ENCODE measurements around the gene SLC9B2.

SLC9B2 gene

GRCh38 chr4:103091601-103092223 is 15.2 kb upstream of the SLC9B2 start:
- Mint-ChIP-seq H3K4me1 (ENCODE audit: low read depth) (peaks cover 14% of the 10 kb centered on the region), H3K9me3 (ENCODE audit: low read depth) (no peaks in the 10 kb centered on the region), H3K4me3 (no peak overlapping the region), H3K27me3 (no peaks in the 10 kb centered on the region), H3K36me3 (peaks cover 19% of the 10 kb centered on the region), H3K27ac (no peak overlapping the region)

- Mint-ChIP-seq H3K27me3 (no peaks in the 10 kb centered on the region), H3K27ac (no peak overlapping the region), H3K9me3 (ENCODE audit: low read depth) (no peaks in the 10 kb centered on the region), H3K4me3 (no peak overlapping the region), H3K36me3 (peaks cover 24% of the 10 kb centered on the region), H3K4me1 (ENCODE audit: low read depth) (peaks cover 10% of the 10 kb centered on the region)
These were observed 12.9 kb upstream of the SLC9B2 start for GRCh38 chr4:103089481-103089880.

DNA sequence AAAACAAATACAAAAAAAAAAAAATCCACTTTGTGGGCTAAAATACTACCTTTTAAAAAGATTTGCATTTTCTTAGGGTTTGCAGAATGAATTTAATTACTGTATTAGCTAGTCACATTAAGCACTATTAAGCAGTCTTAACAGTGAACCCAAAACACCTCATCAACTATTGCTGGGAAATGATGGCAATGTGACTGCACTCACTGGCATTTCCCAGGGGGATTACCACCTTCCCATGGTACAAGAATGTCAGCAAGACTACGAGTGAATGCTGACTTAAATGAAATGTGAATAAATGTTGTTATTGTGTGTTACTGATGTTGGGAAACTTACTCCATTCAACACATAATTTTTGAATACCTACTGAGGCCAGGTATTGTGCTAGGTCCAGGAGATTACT is 10.0 kb upstream of the SLC9B2 start:
- Mint-ChIP-seq H3K9me3 (ENCODE audit: low read depth) (no peaks in the 10 kb centered on the region), H3K4me1 (ENCODE audit: low read depth) (peaks cover 1% of the 10 kb centered on the region), H3K4me3 (no peak overlapping the region), H3K36me3 (peaks cover 21% of the 10 kb centered on the region), H3K27me3 (no peaks in the 10 kb centered on the region), H3K27ac (no peak overlapping the region)

GRCh38 chr4:103085555-103086196 is 9.1 kb upstream of the SLC9B2 start:
- Mint-ChIP-seq H3K4me1 (ENCODE audit: low read depth) (peaks cover 2% of the 10 kb centered on the region), H3K36me3 (peaks cover 18% of the 10 kb centered on the region), H3K27ac (no peak overlapping the region), H3K27me3 (no peaks in the 10 kb centered on the region), H3K4me3 (no peak overlapping the region), H3K9me3 (ENCODE audit: low read depth) (no peaks in the 10 kb centered on the region)

DNA sequence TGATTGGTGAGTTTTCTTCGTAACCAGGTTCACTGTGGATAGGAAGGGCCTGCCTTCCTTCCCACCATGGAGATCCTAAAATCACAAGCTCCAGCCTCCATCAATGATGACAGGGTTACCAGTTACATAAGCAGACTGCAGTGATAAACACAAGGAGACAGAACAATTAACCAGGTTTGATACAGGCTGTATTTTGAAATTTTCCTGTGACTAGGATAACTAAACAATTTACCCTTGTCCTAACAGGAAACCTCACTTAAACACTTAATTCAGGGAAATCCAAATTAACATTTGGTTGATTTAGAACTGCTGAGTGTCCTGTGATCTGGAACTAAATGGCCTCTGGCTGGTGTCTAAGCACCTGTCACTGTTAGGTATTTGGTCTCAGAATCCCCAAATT is 3.1 kb upstream of the SLC9B2 start:
- no peak overlapping the region for H3K4me3 Mint-ChIP-seq
- H3K27ac Mint-ChIP-seq: peak overlapping the region; percentile 22
- H3K36me3 Mint-ChIP-seq: peaks cover 19% of the 10 kb centered on the region
- H3K27me3 Mint-ChIP-seq: no peaks in the 10 kb centered on the region
- peaks cover 29% of the 10 kb centered on the region for H3K4me1 Mint-ChIP-seq (ENCODE audit: low read depth)
- no peaks in the 10 kb centered on the region for H3K9me3 Mint-ChIP-seq (ENCODE audit: low read depth)

DNA sequence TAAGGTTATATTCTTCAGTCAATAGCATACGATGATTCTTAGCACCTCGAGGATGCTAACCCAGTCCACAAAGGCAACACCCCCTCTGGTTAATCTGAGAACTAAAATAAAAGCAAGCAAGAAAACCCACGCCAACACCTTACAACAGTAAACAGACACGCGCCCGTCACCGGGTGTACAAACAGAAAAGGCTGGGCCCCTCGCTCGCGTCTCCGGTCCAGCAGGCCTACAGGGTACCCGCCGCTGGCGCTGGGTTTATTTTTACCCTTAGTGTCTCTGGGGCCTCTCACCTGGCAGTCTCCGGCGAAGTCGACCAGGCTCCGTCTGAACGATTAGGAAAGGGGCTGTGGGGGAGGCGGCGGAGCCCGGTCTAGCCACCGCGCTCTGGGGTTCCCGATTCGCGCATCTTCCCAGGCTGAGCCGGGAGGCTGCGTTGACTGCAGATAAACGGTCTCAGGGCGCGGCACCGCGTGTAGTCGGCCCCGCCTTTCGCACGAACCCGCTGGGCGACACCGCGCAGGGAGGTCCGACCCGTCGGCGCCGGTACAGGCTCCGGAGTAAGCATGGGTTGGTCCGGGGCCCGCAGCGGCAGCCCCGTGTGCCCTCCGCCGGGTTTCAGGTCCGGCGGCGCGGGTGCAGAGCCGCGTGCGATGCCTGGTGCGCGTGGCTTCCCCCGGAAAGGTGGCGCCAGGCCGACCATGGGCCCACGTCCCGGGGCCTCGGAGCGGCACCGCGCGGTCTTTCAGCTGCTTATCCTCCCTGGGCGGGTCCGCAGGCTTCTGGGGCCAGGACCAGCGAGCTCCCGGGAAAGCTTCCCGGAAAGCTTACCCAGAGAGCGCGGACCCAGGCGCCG is 441 bp downstream of the SLC9B2 start:
- Mint-ChIP-seq H3K4me1 (ENCODE audit: low read depth) (peaks cover 49% of the 10 kb centered on the region), H3K27me3 (no peaks in the 10 kb centered on the region), H3K9me3 (ENCODE audit: low read depth) (no peaks in the 10 kb centered on the region), H3K4me3 (peak overlapping the region; percentile 99), H3K27ac (peak overlapping the region; percentile 100), H3K36me3 (peaks cover 27% of the 10 kb centered on the region)

GRCh38 chr4:103075435-103075893 is 1.1 kb downstream of the SLC9B2 start:
- Mint-ChIP-seq H3K27ac (peak overlapping the region; percentile 100), H3K36me3 (peaks cover 24% of the 10 kb centered on the region), H3K4me3 (peak overlapping the region; percentile 99), H3K9me3 (ENCODE audit: low read depth) (no peaks in the 10 kb centered on the region), H3K27me3 (no peaks in the 10 kb centered on the region), H3K4me1 (ENCODE audit: low read depth) (peaks cover 51% of the 10 kb centered on the region)

DNA sequence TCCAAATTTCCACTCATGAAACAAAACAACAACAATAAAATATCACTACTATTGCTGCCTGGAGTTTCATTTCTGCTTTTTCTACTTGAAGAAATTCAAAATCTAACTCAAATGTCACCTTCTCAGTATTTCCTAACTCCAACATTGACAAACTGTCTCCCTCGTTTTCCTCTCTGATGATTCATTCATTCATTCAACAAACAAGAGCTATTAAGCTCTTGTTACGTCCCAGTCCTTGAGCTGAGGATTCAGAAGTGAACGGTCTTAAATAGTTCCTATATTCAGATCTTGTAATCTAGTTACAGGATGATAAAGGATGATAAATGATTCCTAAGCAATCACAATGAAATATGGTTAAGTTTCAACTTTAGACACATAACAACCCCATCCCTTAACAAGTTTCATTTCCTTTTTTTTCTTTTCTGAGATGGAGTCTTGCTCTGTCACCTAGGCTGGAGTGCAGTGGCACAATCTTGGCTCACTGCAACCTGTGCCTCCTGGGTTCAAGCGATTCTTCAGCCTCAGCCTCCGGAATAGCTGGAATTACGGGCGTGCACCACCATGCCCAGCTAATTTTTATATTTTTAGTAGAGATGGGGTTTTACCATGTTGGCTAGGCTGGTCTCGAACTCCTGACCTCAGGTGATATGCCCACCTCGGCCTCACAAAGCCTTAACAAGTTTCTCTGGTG is 1.7 kb downstream of the SLC9B2 start:
- H3K27ac Mint-ChIP-seq: peak overlapping the region; percentile 100
- H3K27me3 Mint-ChIP-seq: no peaks in the 10 kb centered on the region
- peak overlapping the region; percentile 99 for H3K4me3 Mint-ChIP-seq
- no peaks in the 10 kb centered on the region for H3K9me3 Mint-ChIP-seq (ENCODE audit: low read depth)
- peaks cover 51% of the 10 kb centered on the region for H3K4me1 Mint-ChIP-seq (ENCODE audit: low read depth)
- peaks cover 22% of the 10 kb centered on the region for H3K36me3 Mint-ChIP-seq

DNA sequence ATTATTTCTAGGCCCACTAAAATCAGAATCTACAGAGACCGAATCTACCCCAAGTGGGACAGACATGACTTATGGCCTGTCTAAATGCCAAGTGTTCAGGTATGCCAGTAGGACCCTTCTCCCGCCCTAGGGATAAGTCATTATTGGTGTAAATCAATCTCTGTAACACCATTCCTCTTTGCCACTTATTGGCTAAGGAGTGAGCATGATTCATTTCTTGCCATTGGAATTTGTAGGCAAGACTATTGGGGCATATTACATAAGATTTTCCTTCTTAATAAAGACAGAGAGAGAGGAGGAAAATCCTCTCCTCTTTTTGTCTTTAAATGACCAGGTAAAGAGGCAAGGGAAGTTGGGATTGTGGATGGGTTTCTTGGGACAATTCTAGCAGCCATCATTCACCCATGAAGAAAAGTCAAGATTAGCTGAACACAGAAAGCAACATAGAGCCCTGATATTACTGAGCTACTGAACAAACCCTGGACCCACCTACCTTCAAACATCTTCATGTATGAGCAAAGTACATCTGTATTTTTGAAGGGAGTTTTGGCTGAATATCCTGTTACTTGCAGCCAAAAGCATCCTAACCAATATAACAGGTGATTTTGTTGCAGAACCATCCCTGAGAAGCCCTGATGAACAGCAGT is 2.6 kb downstream of the SLC9B2 start:
- no peaks in the 10 kb centered on the region for H3K9me3 Mint-ChIP-seq (ENCODE audit: low read depth)
- peak overlapping the region; percentile 99 for H3K4me3 Mint-ChIP-seq
- no peak overlapping the region for H3K27ac Mint-ChIP-seq
- H3K27me3 Mint-ChIP-seq: no peaks in the 10 kb centered on the region
- peaks cover 52% of the 10 kb centered on the region for H3K4me1 Mint-ChIP-seq (ENCODE audit: low read depth)
- H3K36me3 Mint-ChIP-seq: peaks cover 18% of the 10 kb centered on the region

DNA sequence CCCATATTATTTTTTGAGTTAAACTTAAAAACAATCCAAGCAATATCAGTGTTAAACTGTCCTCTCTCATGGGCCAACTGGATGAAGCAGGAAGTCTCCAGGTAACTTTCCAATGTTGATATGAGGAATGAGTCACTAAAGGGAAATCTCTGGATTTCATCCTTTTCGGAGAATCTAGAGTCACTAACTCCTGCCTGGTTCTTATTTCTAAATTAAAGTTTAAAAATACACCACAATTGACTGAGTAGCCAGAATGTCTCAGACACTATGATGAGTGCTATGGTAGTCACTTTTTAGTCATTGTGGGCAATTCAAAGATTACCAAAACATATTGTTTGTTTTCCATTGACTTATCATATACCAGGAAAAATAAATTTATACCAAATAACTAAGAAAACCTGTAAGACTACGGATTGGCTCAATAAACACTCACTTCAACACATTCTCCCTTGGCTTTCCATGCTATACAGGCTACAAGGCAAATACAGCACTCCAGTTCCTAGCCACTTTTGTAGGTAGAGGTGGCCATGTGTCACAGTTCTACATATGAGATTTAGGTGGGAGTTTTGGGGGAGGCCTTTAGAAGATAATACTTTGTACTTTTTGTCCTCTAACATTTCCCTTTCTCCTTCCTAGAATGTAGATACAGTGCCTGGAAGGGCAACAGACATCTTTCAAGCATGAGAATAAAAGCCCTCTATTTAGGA is 8.6 kb downstream of the SLC9B2 start:
- peaks cover 33% of the 10 kb centered on the region for H3K4me1 Mint-ChIP-seq (ENCODE audit: low read depth)
- H3K9me3 Mint-ChIP-seq (ENCODE audit: low read depth): no peaks in the 10 kb centered on the region
- H3K27ac Mint-ChIP-seq: peak overlapping the region; percentile 5
- peaks cover 14% of the 10 kb centered on the region for H3K36me3 Mint-ChIP-seq
- H3K4me3 Mint-ChIP-seq: no peak overlapping the region
- H3K27me3 Mint-ChIP-seq: no peaks in the 10 kb centered on the region

- Mint-ChIP-seq H3K9me3 (ENCODE audit: low read depth) (peaks cover 3% of the 10 kb centered on the region), H3K4me1 (ENCODE audit: low read depth) (no peaks in the 10 kb centered on the region), H3K4me3 (no peak overlapping the region), H3K27me3 (no peaks in the 10 kb centered on the region), H3K36me3 (peaks cover 24% of the 10 kb centered on the region), H3K27ac (no peak overlapping the region)
These were observed 16.0 kb downstream of the SLC9B2 start for GRCh38 chr4:103060453-103061148.

DNA sequence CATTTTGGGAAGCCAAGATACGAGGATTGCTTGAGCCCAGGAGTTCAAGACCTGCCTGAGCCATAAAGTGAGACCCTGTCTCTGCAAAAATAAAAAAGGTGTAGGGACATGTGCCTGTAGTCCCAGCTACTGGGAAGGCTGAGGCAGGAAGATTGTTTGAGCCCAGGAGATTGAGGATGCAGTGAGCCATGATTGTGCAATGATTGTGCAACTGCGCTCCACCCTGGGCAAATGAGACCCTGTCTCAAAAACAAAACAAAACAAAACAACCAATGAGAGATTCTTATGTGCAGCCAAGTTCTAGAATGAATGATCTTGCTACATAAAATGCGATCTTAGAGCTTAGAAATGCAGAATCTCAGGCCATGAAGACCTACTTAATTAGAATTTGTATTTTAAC is 22.5 kb downstream of the SLC9B2 start:
- Mint-ChIP-seq H3K4me3 (no peak overlapping the region), H3K9me3 (ENCODE audit: low read depth) (no peaks in the 10 kb centered on the region), H3K27ac (no peak overlapping the region), H3K36me3 (peaks cover 13% of the 10 kb centered on the region), H3K4me1 (ENCODE audit: low read depth) (peaks cover 9% of the 10 kb centered on the region), H3K27me3 (no peaks in the 10 kb centered on the region)

DNA sequence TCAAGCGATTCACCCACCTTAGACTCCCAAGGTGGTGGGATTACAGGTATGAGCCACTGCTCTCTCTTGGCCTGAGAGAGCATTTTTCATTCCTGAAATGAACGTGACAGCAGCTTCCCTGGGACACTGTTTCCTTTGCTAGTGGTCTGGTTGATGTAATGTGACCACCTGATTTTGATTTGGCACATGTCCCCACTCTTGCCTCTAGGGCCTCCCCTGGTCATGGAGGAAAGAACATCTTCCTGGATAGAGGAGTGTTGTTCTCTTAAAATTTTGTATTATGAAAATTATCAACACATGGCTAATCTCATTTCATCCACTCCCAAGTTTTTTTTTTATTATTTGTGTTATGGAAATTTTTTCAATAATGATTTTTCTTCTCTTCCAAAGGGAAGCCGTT is 23.8 kb downstream of the SLC9B2 start:
- no peaks in the 10 kb centered on the region for H3K9me3 Mint-ChIP-seq (ENCODE audit: low read depth)
- no peak overlapping the region for H3K4me3 Mint-ChIP-seq
- H3K36me3 Mint-ChIP-seq: peaks cover 19% of the 10 kb centered on the region
- no peak overlapping the region for H3K27ac Mint-ChIP-seq
- peaks cover 9% of the 10 kb centered on the region for H3K4me1 Mint-ChIP-seq (ENCODE audit: low read depth)
- no peaks in the 10 kb centered on the region for H3K27me3 Mint-ChIP-seq
